Measurements from ENCODE around the gene SRMS. TPM values are rescaled to one million over a fixed set of nuclear protein-coding genes. Genes with fewer than 3 reads are reported as not detected.

The SRMS gene
- total RNA-seq, 1 experiment from 2014 or later, result 3.2 TPM

- no peak for TF ChIP-seq REST (IDR thresholded peaks at IDR 0.05; ENCODE audit: low read depth)
- TF ChIP-seq, protein P1, sequence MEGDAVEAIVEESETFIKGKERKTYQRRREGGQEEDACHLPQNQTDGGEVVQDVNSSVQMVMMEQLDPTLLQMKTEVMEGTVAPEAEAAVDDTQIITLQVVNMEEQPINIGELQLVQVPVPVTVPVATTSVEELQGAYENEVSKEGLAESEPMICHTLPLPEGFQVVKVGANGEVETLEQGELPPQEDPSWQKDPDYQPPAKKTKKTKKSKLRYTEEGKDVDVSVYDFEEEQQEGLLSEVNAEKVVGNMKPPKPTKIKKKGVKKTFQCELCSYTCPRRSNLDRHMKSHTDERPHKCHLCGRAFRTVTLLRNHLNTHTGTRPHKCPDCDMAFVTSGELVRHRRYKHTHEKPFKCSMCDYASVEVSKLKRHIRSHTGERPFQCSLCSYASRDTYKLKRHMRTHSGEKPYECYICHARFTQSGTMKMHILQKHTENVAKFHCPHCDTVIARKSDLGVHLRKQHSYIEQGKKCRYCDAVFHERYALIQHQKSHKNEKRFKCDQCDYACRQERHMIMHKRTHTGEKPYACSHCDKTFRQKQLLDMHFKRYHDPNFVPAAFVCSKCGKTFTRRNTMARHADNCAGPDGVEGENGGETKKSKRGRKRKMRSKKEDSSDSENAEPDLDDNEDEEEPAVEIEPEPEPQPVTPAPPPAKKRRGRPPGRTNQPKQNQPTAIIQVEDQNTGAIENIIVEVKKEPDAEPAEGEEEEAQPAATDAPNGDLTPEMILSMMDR (IDR thresholded peaks at IDR 0.05 in 2 of 3, conservative IDR thresholded peaks at IDR 0.05 in 1 of 3; ENCODE audit: borderline replicate concordance in 1 of 3, insufficient read depth in 1 of 3, low read depth in 2 of 3, low read length in 2 of 3), result no peak
Measured at GRCh38 chr20:63557481-63557891, 9.9 kb upstream of the SRMS start (continued).

DNA sequence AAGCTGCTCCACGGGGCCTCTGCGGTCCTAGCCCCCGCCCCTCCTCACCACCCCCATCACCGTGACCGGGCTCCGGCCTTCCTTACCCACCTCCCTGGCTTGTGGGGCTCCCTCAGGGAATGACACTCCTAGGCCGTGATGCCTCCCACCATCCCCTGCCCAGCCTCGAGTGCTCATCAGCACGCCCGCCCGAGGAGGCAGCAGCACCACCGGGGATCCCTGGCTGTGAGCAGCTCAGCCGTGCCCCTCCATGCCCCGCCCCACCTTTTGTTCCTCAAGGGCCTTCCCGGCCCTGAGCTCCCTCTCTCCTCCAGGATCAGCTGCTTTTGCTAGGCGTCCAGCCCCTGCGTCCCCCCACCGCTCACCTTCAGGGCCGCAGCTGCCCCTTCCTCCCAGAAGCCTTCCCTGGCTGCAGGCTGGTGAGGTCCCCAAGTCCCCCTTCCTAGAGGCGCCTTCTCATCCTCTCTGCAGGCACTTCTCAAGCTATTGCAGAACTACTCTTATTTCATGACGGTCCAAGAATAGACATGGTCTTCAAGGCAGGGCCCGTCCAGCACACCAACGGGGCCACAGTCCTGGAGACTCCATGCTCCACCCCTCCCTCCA is 9.4 kb upstream of the SRMS start:
- CTCF ChIA-PET, result no interaction called here
- Histone ChIP-seq H3K9me3 (ENCODE audit: control insufficient read depth in 1 of 2, insufficient read depth in 1 of 2, low read depth in 1 of 2, low read length in 2 of 2) (no peaks in the 10 kb centered on the region), H3K27me3 (ENCODE audit: insufficient read depth, low read length) (no peaks in the 10 kb centered on the region), H3K36me3 (ENCODE audit: control insufficient read depth in 1 of 2, insufficient read depth in 2 of 2, low read length in 2 of 2) (no peaks in the 10 kb centered on the region; a peak in 3 of 4 replicates), H2AFZ (ENCODE audit: low read depth, low read length, poor library complexity, severe bottlenecking) (no peak overlapping the region), H3K27ac (ENCODE audit: low read depth, low read length) (no peak overlapping the region), H4K20me1 (ENCODE audit: insufficient read depth) (no peaks in the 10 kb centered on the region), H3K4me1 (ENCODE audit: control insufficient read depth in 1 of 2, insufficient read depth in 2 of 2, low read length in 2 of 2) (peaks cover 12 to 20% of the 10 kb centered on the region in 2 experiments), H3K9ac (ENCODE audit: low read length) (no peak overlapping the region), H3K79me2 (ENCODE audit: insufficient read depth, low read length) (no peaks in the 10 kb centered on the region), H3K4me3 (replicated peaks in 1 of 2; ENCODE audit: low read depth in 1 of 2, low read length in 2 of 2) (no peak overlapping the region), H3K4me2 (ENCODE audit: low read length) (no peak overlapping the region), H3K9me2 (ENCODE audit: insufficient read depth) (no peaks in the 10 kb centered on the region)
- RAD21 ChIA-PET (ENCODE audit: low non-redundant PET in 1 of 2, low total read pairs in 2 of 2, uncharacterized antibody in 2 of 2, unreplicated experiment in 2 of 2), result interaction anchor here in 1 of 2 experiments (0.5 kb wide), 1 partner anchor 139 kb away, joined by 4 read pairs; no protein-coding TSS in a partner anchor
- no TSS peak for BruUV-seq (replicated peaks)
- intact Hi-C loops (cut with micrococcal nuclease), result no loop called here
- DNase-seq (ENCODE audit: low read depth, low spot score) (no peak), ATAC-seq (no peak)
- TF ChIP-seq YY1 (IDR thresholded peaks at IDR 0.05; ENCODE audit: extremely low read depth, insufficient replicate concordance, low read depth, low read length), result no peak
- no peak for TF ChIP-seq TCF7L2 (IDR thresholded peaks at IDR 0.05; ENCODE audit: borderline replicate concordance, extremely low read depth, insufficient read depth, insufficient read length)
- 0 out of 2 replicates have a peak, but pooled peaks have one; percentile 19 for TF ChIP-seq POLR2AphosphoS5 (IDR thresholded peaks at IDR 0.05; ENCODE audit: low read depth, low read length)
- TF ChIP-seq FOSL1 (IDR thresholded peaks at IDR 0.05; ENCODE audit: low read depth), result no peak
- no peak for TF ChIP-seq JUND (IDR thresholded peaks at IDR 0.05)
- POLR2A ChIA-PET, result no interaction called here
